ENCODE measurements around the gene RELL1.

DNA sequence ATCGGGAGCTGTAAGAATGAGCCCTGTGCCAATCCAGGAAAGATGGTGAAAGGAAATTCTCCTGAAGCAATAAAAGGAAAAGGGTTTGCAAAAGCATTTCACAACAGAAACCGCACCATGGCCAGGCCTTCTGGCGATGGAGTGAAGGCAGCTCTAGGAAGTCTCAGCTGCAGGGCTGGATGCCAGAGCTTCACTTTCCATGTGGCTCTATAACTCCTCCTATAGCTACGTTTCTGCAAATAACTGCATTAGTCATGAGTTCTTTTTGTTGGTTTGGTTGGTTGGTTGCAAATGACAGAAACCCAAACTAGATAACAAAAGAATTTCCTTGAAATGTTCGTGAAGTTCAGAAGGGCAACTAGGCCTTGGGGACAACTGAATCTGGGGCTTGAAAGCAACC lies 84.6 kb downstream of the RELL1 start:
- TF ChIP-seq POLR2A (IDR thresholded peaks at IDR 0.05; ENCODE audit: low read length) (no peak), GATA1 (IDR thresholded peaks at IDR 0.05; ENCODE audit: low read depth, low read length) (no peak)

All from erythroblast (primary cell).